ENCODE results near the gene MGAT5.
"Not testable (repeated sequence)": the region's sequence is repeated elsewhere in the genome, so short reads cannot be mapped to it uniquely, and the experiment has no call there.

The MGAT5 gene

GRCh38 chr2:134279417-134279816, 25.5 kb downstream of the MGAT5 start:
- DNase-seq (ENCODE audit: low read depth in 2 of 2) = no peak

GRCh38 chr2:134280231-134280630, 26.4 kb downstream of the MGAT5 start:
- no peak for DNase-seq (ENCODE audit: low read depth in 2 of 2)

- no peak for DNase-seq (ENCODE audit: low read depth in 2 of 2)
These were observed 26.9 kb downstream of the MGAT5 start for GRCh38 chr2:134280726-134281125.

GRCh38 chr2:134281815-134282419, 28.0 kb downstream of the MGAT5 start:
- DNase-seq (ENCODE audit: low read depth in 2 of 2) = no peak

GRCh38 chr2:134282629-134283400, 28.9 kb downstream of the MGAT5 start:
- no peak for DNase-seq (ENCODE audit: low read depth in 2 of 2)

GRCh38 chr2:134283661-134284060, 29.8 kb downstream of the MGAT5 start:
- no peak for DNase-seq (ENCODE audit: low read depth in 2 of 2)

GRCh38 chr2:134284119-134284670, 30.3 kb downstream of the MGAT5 start:
- DNase-seq (ENCODE audit: low read depth in 2 of 2) = no peak

GRCh38 chr2:134287323-134287722, 33.5 kb downstream of the MGAT5 start:
- no peak for DNase-seq (ENCODE audit: low read depth in 2 of 2)

- DNase-seq (ENCODE audit: low read depth in 2 of 2) = no peak
These were observed 34.9 kb downstream of the MGAT5 start for GRCh38 chr2:134288814-134289213.

- DNase-seq (ENCODE audit: low read depth in 2 of 2) = no peak
These were observed 35.4 kb downstream of the MGAT5 start for GRCh38 chr2:134289225-134289624.

GRCh38 chr2:134290358-134290757, 36.5 kb downstream of the MGAT5 start:
- no peak for DNase-seq (ENCODE audit: low read depth in 2 of 2)

GRCh38 chr2:134292514-134292913, 38.6 kb downstream of the MGAT5 start:
- DNase-seq (ENCODE audit: low read depth in 2 of 2) = no peak

- no peak for DNase-seq (ENCODE audit: low read depth in 2 of 2)
These were observed 40.1 kb downstream of the MGAT5 start for GRCh38 chr2:134293719-134294537.

- DNase-seq (ENCODE audit: low read depth in 2 of 2) = not testable (repeated sequence)
These were observed 40.7 kb downstream of the MGAT5 start for GRCh38 chr2:134294598-134294997.

- DNase-seq (ENCODE audit: low read depth in 2 of 2) = no peak
These were observed 41.6 kb downstream of the MGAT5 start for GRCh38 chr2:134295441-134295840.

- no peak for DNase-seq (ENCODE audit: low read depth in 2 of 2)
These were observed 42.4 kb downstream of the MGAT5 start for GRCh38 chr2:134296301-134296700.

- DNase-seq (ENCODE audit: low read depth in 2 of 2) = no peak
These were observed 45.5 kb downstream of the MGAT5 start for GRCh38 chr2:134299334-134299733.

- DNase-seq (ENCODE audit: low read depth in 2 of 2) = no peak
These were observed 46.7 kb downstream of the MGAT5 start for GRCh38 chr2:134300585-134300984.

GRCh38 chr2:134301099-134301927, 47.4 kb downstream of the MGAT5 start:
- no peak for DNase-seq (ENCODE audit: low read depth in 2 of 2)

GRCh38 chr2:134301928-134302260, 48.0 kb downstream of the MGAT5 start:
- DNase-seq (ENCODE audit: low read depth in 2 of 2) = no peak

GRCh38 chr2:134304394-134305108, 50.7 kb downstream of the MGAT5 start:
- no peak for DNase-seq (ENCODE audit: low read depth in 2 of 2)

Measured in stimulated activated CD4-positive, alpha-beta T cell treated with anti-CD3 and anti-CD28 coated beads, Interleukin-1b, Interleukin-23, amount 100 ng/mL, for 1 hour (primary cell).